T-helper 1 cell treated with Interleukin-12 subunit alpha and Interleukin-12 subunit beta and Interleukin-4 antibody, amounts not matched to agents 30 ng/mL and 1 ng/mL, for 36 hours (primary cell): Measurements from ENCODE around the gene U2AF2. TPM values are rescaled to one million over a fixed set of nuclear protein-coding genes. Genes with fewer than 3 reads are reported as not detected.

Experiments used
- intact Hi-C: fragments of 100-400 bp; cut with micrococcal nuclease; formaldehyde crosslinking; loops from one replicate; pipeline ENCODE4 v1.15.1; 2024
- total RNA-seq: library from RNA; stranded (reverse); gene quantifications from 2 replicates; pipeline ENCODE4 v1.2.3, GENCODE V29; 2022

Gene U2AF2
- total RNA-seq, 1 donor from 2014 or later = 258 TPM

DNA sequence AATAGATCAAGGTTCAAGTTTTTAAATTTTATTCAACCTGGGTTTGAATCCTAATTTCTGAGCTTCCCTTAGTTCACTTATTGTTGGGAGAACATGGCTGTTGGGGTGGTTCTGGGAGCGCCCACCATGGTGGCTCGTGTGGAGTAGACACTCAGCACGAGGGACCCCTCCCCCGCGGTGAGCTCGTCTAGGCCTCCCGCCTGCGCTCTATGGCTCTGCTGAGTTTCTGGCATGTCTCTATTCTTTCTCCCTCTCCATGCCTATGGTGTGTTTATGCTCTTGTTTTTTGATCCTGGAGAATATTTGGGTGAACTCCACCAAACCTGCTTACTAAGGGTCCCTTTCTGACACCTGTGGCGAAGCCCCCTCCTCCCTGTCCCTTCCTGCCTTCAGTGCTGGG is 18.6 kb downstream of the U2AF2 start:
- intact Hi-C loops = no loop called here

DNA sequence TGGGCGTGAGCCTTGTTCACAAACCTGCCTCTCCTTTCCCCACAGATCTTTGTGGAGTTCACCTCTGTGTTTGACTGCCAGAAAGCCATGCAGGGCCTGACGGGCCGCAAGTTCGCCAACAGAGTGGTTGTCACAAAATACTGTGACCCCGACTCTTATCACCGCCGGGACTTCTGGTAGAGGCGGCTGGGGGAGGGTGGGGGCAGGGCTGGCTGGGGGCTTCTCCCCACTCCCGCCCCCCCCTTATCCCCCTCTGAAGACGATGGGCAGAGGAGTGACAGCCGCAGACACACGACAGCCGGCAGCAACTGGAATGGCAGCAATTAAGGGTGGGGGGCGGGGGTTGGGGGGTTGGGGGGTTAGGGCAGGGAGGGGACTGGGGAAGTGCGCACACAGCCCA is 19.1 kb downstream of the U2AF2 start:
- intact Hi-C loops = loop anchor here (2.0 kb wide), 4 partner anchors 39 to 641 kb away; partner anchors contain the start of genes ZNF444, ZNF787 and ZSCAN5A

DNA sequence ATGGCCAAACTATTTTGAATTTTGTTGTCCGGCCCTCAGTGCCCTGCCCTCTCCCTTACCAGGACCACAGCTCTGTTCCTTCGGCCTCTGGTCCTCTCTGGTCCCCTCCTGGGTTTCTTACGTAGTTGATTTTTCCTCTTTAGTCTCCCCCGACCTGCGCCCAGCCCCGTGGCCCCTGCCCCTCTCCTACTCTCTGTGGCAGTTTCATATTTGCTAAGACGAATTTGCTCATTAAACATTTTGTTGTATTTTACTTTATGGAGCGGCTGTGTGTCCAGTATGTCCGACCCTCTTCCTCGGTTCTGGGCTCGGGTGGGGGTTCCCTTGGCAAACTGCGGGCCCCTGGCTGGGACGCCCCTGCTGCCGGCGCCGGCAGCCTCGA is 19.6 kb downstream of the U2AF2 start:
- intact Hi-C loops = loop anchor here (2.0 kb wide), 4 partner anchors 40 to 640 kb away; partner anchors contain the start of genes ZNF444, ZNF787 and ZSCAN5A

DNA sequence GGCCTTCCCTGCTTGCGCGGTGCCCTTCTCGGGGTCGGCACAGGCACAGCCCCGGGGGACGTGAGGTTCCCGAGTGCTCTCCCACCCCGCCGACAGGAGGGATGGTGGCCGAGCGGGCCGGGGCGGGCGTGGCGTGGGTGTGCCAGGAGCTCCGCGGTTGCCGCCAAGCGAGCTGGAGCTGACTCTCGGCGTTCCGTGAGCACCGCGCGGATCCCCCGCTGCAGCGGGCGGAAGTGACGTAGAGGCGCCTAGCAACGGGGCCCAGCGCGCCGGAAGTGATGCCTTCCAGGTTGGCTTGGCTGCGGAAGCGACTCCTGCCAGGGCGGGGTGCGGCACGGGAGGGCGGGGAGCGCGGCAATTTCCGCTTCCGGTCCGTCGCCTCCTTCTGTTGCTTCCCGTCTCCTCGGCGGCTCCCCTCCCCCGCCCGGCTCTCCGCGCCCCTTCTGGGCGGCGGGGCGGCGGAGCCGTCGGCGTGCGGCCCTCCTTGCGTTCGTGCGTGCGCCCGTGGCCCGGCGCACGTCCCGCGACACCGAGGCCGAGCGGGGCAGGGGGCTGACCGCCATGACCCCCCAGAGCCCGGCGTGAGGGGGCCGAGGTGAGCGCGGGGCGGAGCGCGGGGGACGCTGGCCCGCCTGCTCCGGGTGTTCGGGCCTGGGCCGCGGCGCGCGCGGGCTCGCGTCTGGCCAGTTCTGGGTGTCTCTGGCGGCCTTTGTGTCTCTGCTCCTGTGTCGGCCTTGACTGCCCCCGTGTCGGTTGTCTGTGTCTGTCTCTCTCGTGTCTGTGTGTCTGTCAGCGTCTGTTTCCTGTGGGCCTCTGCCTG is 20.2 kb downstream of the U2AF2 start, which contains the start of gene EPN1:
EPN1 (plus strand) TSS at position 386 of the 820 bp plus-strand sequence. CDS start 3,402 bp downstream, outside the sequence.
- intact Hi-C loops = loop anchor here (1.0 to 2.0 kb wide), 7 partner anchors 21 to 640 kb away; partner anchors contain the start of genes FIZ1, PPP1R12C, ZNF444 and ZNF787

DNA sequence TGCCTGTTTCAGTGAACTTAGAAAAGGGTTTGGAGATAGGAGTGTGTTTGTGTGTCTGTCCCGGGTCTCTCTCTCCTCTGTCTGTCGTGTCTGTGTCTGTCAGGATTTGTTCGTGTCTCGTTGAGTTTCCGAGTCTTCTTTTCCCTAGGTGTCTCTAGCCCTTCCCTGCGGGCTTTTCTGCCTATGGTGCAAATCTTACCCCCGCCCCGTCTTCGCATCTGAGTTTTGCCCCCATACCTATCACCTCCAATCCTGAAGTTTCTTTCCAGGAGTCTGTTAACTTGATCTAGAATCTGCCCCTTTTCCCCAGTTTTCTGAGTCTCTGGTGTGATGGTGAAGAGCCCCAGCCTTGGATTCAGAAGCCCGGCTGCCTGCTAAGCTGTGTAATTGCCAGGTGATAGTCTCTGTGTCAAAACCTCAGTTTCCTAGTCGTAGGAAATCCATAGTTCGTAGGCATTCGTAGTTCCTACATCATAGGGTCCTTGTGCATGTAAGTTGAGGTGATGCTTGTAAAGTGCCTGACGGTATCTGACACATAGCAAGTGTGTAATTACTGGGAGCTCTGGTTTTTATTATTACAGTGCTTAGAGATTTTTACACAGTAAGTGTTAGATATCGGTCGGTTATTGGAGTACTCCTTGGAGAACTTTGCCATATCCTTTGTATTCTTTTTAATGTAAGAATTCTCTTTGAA is 21.0 kb downstream of the U2AF2 start:
- intact Hi-C loops = loop anchor here (1.0 to 2.0 kb wide), 7 partner anchors 22 to 639 kb away; partner anchors contain the start of genes FIZ1, PPP1R12C, ZNF444 and ZNF787

DNA sequence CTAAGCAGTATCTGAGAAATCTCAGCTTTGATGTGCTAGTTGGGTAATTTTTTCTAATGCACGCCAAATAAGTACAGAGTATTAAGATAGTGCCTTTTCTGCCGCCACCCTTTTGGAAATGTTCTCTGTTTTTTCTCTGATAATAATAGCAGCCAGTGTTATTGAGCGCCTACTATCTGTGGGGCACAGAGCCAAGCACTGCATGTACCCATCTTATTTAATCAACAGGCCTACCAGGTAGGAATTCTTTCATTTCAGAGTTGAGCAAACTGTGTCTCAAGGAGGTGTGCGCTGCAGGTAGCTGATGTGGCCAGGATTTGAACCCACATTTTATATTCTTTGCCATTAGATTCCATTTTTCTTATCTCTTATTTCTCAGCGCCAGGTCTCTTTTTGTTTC is 21.5 kb downstream of the U2AF2 start:
- intact Hi-C loops = no loop called here

DNA sequence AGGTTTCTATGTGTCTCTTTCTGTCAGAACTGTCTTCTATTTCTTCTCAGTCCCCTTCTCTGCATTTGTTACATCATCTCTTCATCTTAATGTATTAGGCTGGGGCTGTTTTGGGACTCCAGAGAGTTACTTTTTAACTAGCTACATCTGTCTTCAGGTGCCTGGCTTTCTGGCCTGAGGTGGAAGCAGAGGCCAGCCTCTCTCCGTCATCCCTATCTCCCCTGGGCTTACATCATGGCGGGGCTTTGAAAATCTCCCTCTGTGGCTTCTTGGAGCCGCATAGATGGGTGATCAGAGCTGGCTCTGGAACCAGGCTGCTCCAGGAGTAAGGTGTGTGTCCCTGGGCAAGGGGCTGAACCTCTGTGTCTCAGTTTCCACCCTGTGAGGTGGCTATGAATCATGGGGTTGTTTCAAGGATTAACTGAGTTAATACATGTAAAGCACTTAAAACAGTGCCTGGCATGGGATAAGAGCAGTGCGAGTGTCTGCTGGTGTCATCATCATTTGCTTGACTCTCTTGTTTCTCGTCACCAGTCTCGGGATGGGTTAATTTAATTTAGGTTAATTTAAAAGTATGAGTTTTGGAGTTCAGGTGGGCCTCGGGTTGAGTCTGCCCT is 22.2 kb downstream of the U2AF2 start:
- intact Hi-C loops = no loop called here

DNA sequence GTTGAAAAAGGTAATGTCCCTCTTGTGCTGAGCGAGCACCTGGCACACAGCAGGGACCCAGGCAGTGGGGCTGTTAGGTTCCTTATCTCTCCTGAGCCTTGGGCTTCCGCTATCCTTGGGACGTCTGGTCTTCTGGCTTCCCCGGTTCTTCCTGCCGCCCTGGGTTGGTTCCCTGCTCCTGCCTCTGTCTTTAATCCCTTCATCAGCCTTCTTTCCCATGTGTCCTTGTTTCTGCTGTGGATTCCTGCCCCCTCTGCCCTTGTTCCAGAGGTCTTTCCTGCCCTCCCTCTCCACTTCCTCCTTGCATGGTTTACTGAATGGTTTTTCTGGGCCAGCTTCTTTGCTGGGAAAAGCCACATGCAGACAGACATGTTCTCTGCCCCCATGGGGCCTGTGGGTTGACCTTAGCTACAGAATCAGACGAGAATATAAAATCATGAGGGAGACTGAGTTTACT is 22.8 kb downstream of the U2AF2 start:
- intact Hi-C loops = no loop called here

DNA sequence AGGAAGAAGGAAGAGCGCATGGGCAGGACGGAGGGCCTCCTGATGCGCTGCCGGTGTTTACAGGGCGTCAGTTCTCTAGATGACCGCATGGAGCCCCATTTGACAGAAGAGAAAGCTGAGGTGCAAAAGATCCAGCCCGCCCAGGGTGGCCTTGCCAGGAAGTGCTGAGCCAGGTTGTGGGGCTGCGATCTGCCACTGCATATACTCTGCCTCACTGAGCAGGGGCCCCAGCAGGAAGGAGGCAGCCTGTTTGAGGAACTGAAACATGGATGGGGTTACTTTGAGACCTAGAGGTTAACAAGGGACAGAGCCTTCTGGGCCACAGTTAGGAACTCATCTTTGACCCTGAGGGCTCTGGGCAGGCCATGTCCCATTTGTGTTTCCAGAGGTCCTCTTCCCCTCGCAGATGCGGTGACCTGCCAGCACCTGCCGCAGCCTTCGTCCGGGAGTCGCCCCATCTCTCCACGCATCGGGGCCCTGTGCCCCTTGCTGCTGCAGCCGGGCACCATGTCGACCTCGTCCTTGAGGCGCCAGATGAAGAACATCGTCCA is 23.4 kb downstream of the U2AF2 start:
- intact Hi-C loops = no loop called here

DNA sequence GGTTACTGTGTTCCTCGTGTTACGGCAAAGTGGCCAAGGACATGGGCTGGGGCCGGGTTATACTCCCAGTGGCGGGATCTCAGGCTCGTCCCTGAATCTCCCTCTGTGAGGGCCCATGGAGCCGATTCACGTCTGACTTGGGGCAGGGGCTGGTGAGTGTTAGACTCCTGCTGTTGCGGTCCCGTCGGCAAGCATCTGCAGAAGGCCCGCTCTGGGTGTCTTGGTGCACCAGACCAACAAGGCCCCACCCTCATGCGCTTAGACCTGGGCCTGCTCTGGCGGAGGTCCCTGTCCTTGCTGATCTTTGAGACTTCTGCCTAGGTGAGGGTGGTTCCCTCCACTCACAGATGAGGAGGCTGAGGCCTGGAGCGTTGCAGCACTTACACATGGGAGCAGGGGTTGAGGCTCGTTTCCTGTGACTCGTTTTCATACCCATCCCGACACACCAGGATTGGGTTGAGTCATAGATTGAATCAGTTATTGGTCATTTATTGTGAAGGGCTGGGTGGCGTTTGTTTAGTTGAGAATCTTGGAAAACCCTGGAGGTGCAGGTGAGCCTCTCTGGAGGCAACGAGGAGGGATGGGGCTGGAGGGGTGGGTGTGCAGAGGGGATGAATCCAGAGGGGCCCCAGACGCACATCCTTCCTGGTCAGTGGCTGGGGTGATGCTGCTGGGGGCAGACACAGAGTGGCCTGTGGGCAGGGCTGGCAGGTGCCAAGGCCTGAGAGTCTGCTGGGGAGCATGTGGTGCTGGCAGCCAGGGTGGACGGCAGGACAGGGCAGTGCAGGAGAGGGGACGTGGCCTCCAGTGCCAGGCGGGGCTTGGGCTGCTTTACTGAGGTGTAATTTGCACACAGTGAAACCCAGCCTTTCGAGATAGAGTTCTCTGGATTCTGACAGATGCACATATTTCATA is 24.8 kb downstream of the U2AF2 start:
- intact Hi-C loops = no loop called here

DNA sequence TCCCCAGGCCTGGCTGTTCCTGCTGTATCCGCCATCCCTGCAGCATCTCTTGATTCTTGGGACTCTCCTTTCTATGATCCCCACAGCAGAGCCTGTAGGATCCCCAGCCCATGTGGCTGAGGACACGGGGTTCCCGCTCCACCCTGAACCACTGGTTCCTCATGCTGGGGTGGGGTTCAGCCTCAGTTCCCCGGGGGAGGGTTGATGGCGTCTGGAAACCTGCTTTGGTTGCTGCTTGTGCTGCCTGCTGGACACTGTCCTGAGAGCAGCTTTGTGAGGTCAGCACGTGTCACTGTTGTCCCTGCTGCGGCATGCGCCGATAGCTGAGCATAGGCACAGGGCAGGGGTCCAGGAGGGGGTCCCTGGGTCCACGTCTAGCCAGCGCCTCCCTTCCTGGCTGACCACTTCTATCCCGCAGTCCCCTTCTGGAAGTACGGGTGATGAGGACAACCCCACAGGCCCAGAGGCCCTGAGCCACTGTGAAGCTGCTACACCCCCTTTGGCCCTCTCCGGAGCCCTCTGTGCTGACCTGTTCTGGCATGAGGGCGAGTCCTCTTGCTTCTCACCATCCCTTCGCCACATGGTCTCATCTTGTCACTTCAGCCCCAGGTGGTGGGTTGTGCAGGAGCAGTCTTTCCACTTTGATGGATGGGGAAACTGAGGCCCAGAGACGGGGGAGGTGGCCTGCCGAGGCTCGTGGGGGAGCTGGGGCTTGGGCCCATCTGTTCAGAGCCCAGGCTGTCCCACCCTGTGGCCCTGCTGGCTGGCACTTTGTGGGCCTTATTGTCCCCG is 25.7 kb downstream of the U2AF2 start:
- intact Hi-C loops = no loop called here

DNA sequence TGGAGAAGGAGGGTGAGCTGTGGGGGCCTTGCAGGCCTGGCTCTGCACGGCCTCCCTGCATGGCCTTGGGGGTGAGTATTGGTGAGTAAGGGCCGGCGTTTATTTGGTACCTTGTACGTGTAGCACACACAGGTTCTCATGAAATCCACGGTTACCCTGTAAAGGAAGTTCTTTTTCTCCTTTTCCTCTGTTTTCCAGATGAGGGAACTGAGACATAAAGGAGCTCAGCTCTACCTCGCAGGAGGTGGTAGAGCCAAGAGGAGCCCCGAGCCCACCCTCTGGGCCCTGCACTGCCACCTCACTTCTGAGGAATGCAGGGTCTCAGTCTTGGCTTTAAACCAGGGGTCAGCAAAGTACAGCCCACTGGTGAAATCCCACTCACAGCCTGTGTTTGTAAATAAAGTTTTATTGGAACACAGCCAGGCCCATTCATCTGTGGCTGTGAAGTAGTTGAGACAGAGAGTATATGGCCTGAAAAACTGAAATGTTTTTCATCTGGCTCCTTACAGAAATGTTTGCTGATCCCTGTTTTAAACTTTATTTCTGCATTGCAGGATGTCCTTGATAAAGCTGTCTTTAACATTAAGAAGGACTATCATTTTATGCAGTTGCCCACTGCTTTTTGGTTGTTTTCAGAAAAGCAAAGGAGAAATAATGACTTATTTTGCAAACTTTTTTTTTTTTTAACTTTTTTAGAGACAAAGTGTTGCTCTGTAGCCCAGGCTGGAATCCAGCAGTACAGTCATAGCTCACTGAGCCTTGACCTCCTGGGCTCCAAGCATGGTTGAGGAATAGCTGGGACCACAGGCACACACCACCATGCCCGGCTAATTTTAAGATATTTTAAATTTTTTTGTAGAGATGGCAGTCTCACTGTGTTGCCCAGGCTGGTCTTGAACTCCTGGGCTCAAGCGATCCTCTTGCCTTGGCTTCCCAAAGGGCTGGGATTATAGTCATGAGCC is 26.6 kb downstream of the U2AF2 start:
- intact Hi-C loops = no loop called here

DNA sequence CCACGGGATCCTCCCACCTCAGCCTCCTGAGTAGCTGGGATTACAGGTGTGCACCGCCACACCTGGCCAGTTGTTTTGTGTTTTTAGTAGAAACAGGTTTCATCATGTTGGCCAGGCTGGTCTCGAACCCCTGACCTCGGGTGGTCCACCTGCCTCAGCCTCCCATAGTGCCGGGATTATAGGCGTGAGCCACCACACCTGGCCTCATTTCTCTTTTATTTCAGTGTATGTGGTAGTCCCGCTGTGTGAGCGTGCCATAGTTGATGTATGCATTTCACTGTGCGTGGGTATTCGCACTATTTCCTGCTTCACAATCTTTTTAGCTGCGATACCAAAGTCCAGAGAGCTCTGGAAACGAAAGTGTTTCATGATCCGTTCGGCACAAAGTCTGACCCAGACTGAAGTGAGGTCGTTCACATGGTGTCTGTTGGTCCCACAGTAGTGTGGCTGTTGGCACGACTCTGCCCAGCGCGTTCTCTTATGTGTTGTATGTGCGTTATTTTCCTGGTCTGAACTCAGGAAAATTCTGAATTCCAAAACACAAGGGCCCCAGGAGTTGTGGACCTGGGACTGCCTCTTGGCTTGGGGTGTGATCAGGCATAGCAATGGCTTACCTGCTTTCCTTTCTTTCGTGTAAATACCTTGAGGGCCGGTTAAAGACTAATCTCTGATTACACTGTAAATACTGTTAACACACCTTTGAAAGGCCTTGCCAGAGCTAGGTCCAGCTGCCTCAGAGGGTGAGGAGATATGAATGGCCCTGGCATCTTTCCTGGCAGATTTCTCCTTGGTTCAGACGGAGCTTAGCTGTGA is 28.8 kb downstream of the U2AF2 start:
- intact Hi-C loops = no loop called here

DNA sequence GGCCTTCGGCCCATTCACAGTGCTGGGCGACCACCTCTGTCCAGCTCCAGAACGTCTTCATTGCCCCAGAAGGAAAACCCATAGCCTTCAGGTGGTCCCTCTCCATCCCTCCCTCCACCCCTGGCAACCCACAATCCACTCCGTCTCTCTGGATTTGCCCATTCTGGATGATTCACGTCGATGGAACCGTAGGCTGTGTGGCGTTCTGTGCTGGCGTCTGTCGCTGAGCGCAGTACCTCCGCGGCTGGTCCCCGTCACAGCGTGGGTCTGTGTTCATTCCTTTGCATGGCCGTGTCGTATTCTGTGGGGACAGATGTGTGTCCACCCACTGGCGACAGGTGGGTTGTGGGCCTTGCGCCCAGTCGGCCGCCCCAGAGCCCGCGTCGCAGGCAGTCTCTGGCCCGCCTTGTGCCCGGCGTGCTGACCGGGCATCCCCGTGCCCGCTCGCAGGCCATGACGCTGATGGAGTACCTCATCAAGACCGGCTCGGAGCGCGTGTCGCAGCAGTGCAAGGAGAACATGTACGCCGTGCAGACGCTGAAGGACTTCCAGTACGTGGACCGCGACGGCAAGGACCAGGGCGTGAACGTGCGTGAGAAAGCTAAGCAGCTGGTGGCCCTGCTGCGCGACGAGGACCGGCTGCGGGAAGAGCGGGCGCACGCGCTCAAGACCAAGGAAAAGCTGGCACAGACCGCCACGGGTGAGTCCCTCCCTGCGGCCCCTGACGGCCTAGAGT is 30.3 kb downstream of the U2AF2 start:
- intact Hi-C loops = no loop called here

DNA sequence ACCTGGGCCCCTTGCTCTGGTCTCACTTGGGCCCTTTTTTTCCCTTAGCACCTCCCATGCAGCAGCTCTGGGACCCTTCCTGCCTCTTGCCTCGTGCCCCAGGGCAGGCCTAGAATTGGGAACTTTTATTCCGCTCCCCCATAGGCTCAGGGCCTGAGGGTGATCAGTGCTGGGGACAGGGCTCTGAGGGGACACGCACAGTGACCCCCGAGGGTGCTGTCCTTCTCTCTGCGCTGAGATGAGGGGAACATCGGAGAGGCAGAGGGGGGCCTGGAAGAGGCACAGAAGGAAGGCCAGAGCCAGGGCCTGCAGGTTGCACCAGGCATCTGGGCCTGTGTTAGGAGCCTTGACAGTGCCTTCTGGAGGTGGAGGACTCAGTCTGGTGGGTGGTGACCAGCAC is 30.9 kb downstream of the U2AF2 start:
- intact Hi-C loops = no loop called here

DNA sequence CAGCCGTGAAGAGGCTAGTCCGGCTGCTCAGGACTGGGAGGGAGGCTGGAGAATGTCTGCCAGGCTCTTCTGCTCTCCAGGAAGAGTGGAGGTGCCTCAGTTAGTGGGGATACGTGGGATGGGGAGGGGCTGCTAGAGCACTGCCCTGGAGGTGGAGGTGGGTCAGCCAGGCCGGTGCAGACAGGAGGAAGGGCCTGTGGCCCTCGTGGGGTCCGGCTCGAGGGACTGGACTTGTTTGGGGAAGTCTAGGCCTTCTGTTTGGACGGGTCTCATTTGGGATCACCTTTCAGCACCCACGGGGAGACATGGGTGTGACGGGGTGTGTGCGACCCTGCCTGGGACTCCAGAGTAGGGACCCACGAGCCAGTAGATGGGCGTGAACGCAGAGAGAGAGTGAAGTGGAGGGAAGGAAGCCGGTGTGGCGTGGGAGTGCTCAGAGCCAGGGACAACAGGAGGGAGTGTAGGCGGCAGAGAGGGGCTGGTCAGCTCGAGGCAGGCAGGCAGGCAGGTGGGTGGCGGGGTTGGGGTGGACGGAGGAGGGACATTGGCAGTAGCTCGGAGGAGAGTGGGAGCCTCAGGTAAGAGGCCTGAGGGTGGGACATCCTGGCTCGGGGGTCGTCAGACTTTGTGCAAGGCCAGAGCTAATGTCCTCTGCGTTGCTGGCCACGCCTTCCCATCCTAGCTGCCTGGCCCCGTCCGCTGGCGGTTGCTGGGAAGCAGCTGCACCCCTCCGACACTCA is 31.6 kb downstream of the U2AF2 start:
- intact Hi-C loops = no loop called here
